Suprapubic skin (tissue), 4 donors: ENCODE data around the gene PROZ. TPM values are rescaled to one million over a fixed set of nuclear protein-coding genes. Genes with fewer than 3 reads are reported as not detected.

Source experiments
- DNase-seq, 2 donors: peaks; one replicate each; pipeline ENCODE4 v3.0.0-alpha.2; 2019; ENCODE audit warnings: low spot score in 2 of 2
- H3K27ac ChIP-seq: fragments of 200-600 bp; sonication (generic); one replicate; pipeline ENCODE4 v1.5.1; 2019
- H3K27me3 ChIP-seq: fragments of 200-600 bp; sonication (generic); one replicate; pipeline ENCODE4 v1.5.1; 2019
- H3K36me3 ChIP-seq: fragments of 200-600 bp; sonication (generic); one replicate; pipeline ENCODE4 v1.5.1; 2019
- H3K4me1 ChIP-seq: fragments of 200-600 bp; sonication (generic); one replicate; pipeline ENCODE4 v1.5.1; 2019
- H3K4me3 ChIP-seq: fragments of 200-600 bp; sonication (generic); one replicate; pipeline ENCODE4 v1.5.1; 2019; ENCODE audit warnings: mild to moderate bottlenecking
- H3K9me3 ChIP-seq: fragments of 200-600 bp; sonication (generic); one replicate; pipeline ENCODE4 v1.5.1; 2019
- EP300 ChIP-seq: sonication (generic); formaldehyde crosslinking; IDR thresholded peaks from one replicate; pipeline ENCODE4 v1.6.1; 2017; ENCODE audit warnings: antibody characterized with exemption
- POLR2A ChIP-seq, 2 donors: fragments of 450-650 bp; IDR thresholded peaks; one replicate each; pipeline ENCODE4 v1.6.1; 2017; ENCODE audit warnings: antibody characterized with exemption in 2 of 2, mild to moderate bottlenecking in 2 of 2, moderate library complexity in 2 of 2
- POLR2AphosphoS5 ChIP-seq, 3 donors: sonication (generic); formaldehyde crosslinking; IDR thresholded peaks; one replicate each; pipeline ENCODE4 v1.6.1; 2017; ENCODE audit warnings: antibody characterized with exemption in 3 of 3
- WGBS: methylation state at CpG from one replicate; pipeline ENCODE4 v1.1.5; 2018; 5-methylcytosine and 5-hydroxymethylcytosine counted together
- total RNA-seq, 4 donors: library from RNA; depleted of rRNA; stranded (reverse); fragments of >200 nt; gene quantifications; one replicate each; pipeline ENCODE4 v1.1.0, GENCODE V29; 2016
- TF ChIP-seq, protein P1 (sequence below), 2 donors: fragments of 200-600 bp in 1 of 2; fragments of 450-650 bp in 1 of 2; sonication (generic) in 1 of 2; IDR thresholded peaks; one replicate each; pipeline ENCODE4 v1.5.1; 2016 to 2019; ENCODE audit warnings: antibody characterized with exemption in 2 of 2, mild to moderate bottlenecking in 1 of 2, moderate library complexity in 1 of 2

The PROZ gene
- total RNA-seq, 4 donors from 2014 or later, result not detected

DNA sequence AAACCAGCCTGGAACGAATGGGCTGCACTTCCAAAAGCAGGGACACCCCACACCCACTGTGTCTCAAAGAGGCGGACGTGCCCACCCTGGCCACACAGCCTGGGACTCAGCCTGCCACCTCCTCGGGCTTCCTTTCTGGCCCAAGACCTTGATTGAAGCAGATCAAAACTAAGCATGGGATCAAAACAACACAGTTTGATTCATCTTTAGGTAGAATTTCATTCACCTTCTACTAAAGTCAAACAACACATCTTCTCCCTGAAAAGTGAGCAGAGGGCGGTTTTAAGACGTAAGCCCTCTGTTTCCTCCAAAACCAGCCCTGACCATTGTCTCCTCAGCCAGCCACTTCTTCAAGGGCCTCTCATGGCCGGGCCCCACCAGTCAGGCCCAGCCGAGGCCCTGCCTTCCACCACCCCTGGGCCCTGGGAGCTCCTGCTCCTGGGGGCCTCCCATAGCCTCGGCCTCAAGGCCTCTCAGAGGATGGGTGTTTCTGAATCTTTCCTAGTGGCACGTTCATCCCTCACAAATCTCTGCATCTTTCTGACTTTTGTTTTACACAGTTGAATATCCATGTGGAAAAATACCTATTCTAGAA, 42.1 kb upstream of the PROZ start:
- H3K4me3 ChIP-seq, result no peak overlapping the region
- H3K4me1 ChIP-seq, result no peaks in the 10 kb centered on the region
- no peak overlapping the region for H3K27ac ChIP-seq
- DNase-seq, result peak in 1 of 2 donors; percentile 22
- 91% methylated on average over 10 of the region's 10 CpGs for WGBS
- no peaks in the 10 kb centered on the region for H3K36me3 ChIP-seq
- H3K9me3 ChIP-seq, result no peaks in the 10 kb centered on the region
- TF ChIP-seq, protein P1, sequence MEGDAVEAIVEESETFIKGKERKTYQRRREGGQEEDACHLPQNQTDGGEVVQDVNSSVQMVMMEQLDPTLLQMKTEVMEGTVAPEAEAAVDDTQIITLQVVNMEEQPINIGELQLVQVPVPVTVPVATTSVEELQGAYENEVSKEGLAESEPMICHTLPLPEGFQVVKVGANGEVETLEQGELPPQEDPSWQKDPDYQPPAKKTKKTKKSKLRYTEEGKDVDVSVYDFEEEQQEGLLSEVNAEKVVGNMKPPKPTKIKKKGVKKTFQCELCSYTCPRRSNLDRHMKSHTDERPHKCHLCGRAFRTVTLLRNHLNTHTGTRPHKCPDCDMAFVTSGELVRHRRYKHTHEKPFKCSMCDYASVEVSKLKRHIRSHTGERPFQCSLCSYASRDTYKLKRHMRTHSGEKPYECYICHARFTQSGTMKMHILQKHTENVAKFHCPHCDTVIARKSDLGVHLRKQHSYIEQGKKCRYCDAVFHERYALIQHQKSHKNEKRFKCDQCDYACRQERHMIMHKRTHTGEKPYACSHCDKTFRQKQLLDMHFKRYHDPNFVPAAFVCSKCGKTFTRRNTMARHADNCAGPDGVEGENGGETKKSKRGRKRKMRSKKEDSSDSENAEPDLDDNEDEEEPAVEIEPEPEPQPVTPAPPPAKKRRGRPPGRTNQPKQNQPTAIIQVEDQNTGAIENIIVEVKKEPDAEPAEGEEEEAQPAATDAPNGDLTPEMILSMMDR (IDR thresholded peaks at IDR 0.05), result no peak
- TF ChIP-seq EP300, result no peak
- no peak for TF ChIP-seq POLR2A (IDR thresholded peaks at IDR 0.05)
- no peak for TF ChIP-seq POLR2AphosphoS5 (IDR thresholded peaks at IDR 0.05)
- H3K27me3 ChIP-seq, result peaks cover 4% of the 10 kb centered on the region

DNA sequence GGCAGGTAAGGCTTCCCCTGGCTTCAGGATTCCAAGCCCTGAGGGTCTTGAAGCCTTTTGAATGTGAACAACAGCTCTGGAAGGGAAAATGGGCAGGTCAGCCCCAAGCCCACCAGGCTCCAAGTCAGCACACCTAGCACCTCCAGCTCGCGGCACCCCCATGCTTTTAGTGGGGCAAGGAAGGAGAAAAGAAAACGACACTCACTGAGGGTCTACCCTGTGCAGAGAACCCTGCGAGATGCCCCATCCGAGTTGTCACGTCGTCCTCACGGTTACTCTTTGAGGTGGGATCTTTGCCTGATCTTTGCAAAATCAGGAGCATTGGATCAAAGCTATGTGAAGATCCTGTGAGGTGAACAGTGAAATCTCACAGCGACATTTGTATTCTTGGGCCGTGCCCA, 41.6 kb upstream of the PROZ start:
- peak; percentile 30 to 38 for DNase-seq

DNA sequence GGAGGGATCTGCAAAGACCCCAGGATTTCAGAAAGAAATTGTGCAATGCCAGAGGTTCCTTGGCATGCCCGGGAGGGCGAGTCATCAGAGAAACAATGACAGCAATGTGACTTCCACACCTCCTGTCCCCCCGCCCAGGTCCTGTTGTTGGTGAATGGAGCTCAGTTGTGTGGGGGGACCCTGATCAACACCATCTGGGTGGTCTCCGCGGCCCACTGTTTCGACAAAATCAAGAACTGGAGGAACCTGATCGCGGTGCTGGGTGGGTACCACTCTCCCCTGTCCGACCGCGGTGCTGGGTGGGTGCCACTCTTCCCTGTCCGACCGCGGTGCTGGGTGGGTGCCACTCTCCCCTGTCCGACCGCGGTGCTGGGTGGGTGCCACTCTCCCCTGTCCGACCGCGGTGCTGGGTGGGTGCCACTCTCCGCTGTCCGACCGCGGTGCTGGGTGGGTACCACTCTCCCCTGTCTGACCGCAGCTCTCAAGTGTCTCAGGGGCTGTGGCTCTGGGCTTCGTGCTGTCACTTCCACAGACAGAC, 41.0 kb upstream of the PROZ start:
- Histone ChIP-seq H3K36me3 (no peaks in the 10 kb centered on the region), H3K27ac (no peak overlapping the region), H3K4me3 (no peak overlapping the region), H3K27me3 (peaks cover 4% of the 10 kb centered on the region), H3K4me1 (peaks cover 6% of the 10 kb centered on the region), H3K9me3 (no peaks in the 10 kb centered on the region)
- peak; percentile 38 to 59 for DNase-seq
- 82% methylated on average over 20 of the region's 26 CpGs for WGBS
- TF ChIP-seq EP300 (no peak), POLR2AphosphoS5 (IDR thresholded peaks at IDR 0.05) (no peak), POLR2A (IDR thresholded peaks at IDR 0.05) (no peak)
- TF ChIP-seq, protein P1 (IDR thresholded peaks at IDR 0.05), result no peak

More for the DNA sequence above, 41.6 kb upstream of the PROZ start:
- TF ChIP-seq POLR2A (IDR thresholded peaks at IDR 0.05) (no peak), EP300 (no peak), POLR2AphosphoS5 (IDR thresholded peaks at IDR 0.05) (no peak)
- TF ChIP-seq, protein P1 (IDR thresholded peaks at IDR 0.05), result no peak
- WGBS, result 86% methylated on average over 10 of the region's 10 CpGs
- H3K4me3 ChIP-seq, result no peak overlapping the region
- H3K36me3 ChIP-seq, result no peaks in the 10 kb centered on the region
- H3K9me3 ChIP-seq, result no peaks in the 10 kb centered on the region
- H3K27ac ChIP-seq, result no peak overlapping the region
- H3K4me1 ChIP-seq, result peaks cover 1% of the 10 kb centered on the region
- H3K27me3 ChIP-seq, result peaks cover 4% of the 10 kb centered on the region

DNA sequence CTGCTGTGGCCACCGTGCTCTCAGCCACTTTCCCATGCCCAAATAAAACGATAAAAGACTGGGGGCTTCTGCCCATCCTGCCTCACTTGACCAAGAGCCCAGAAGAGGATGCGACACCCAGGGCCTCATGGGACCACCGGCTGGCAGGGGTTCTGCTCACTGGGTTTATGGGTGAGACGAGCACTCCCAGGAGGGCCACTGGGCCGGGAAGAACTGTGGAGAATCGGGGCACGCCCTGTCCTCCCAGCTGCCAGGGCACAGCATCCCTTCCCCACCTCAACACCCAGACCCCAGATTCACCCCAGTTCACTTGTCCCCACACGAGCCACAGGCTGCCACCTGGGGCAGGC, 40.6 kb upstream of the PROZ start:
- WGBS, result 72% methylated on average over 4 of the region's 9 CpGs
- H3K36me3 ChIP-seq, result no peaks in the 10 kb centered on the region
- no peaks in the 10 kb centered on the region for H3K9me3 ChIP-seq
- H3K4me1 ChIP-seq, result peaks cover 6% of the 10 kb centered on the region
- TF ChIP-seq EP300 (no peak), POLR2A (IDR thresholded peaks at IDR 0.05) (no peak), POLR2AphosphoS5 (IDR thresholded peaks at IDR 0.05) (no peak)
- TF ChIP-seq, protein P1 (IDR thresholded peaks at IDR 0.05), result no peak
- H3K27me3 ChIP-seq, result peaks cover 4% of the 10 kb centered on the region
- no peak overlapping the region for H3K27ac ChIP-seq
- DNase-seq, result peak in 1 of 2 donors; percentile 54
- no peak overlapping the region for H3K4me3 ChIP-seq

DNA sequence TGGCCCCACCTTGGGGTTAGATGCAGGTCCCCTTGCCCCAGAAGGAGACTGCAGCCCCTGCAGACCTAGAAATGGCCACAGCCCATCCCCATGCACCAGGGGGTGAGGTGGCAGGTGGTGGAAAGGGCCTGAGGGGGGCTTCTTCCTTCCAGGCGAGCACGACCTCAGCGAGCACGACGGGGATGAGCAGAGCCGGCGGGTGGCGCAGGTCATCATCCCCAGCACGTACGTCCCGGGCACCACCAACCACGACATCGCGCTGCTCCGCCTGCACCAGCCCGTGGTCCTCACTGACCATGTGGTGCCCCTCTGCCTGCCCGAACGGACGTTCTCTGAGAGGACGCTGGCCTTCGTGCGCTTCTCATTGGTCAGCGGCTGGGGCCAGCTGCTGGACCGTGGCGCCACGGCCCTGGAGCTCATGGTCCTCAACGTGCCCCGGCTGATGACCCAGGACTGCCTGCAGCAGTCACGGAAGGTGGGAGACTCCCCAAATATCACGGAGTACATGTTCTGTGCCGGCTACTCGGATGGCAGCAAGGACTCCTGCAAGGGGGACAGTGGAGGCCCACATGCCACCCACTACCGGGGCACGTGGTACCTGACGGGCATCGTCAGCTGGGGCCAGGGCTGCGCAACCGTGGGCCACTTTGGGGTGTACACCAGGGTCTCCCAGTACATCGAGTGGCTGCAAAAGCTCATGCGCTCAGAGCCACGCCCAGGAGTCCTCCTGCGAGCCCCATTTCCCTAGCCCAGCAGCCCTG, 40.0 kb upstream of the PROZ start:
- Histone ChIP-seq H3K27ac (no peak overlapping the region), H3K9me3 (no peaks in the 10 kb centered on the region), H3K36me3 (no peaks in the 10 kb centered on the region), H3K4me3 (no peak overlapping the region), H3K27me3 (peaks cover 4% of the 10 kb centered on the region), H3K4me1 (peaks cover 6% of the 10 kb centered on the region)
- TF ChIP-seq POLR2A (IDR thresholded peaks at IDR 0.05) (no peak), POLR2AphosphoS5 (IDR thresholded peaks at IDR 0.05) (no peak), EP300 (no peak)
- TF ChIP-seq, protein P1 (IDR thresholded peaks at IDR 0.05), result no peak
- 94% methylated on average over 31 of the region's 42 CpGs for WGBS
- DNase-seq, result peak; percentile 51 to 72
